Upper lobe of left lung (tissue), 6 donors: ENCODE data around the gene TNFSF12. TPM values are rescaled to one million over a fixed set of nuclear protein-coding genes. Genes with fewer than 3 reads are reported as not detected.
A peak's percentile ranks its signal among the peaks of the same experiment; 100 is the strongest.

ENCODE experiments used
- ATAC-seq, 2 donors: fragments of 200-7000 bp; cut with Tn5 transposase; one replicate each; pipeline ENCODE4 v1.9.1; 2022; ENCODE audit warnings: mild to moderate bottlenecking in 2 of 2, moderate library complexity in 2 of 2; ENCODE audit not compliant: low FRiP score in 2 of 2
- DNase-seq, 2 donors: peaks; one replicate each; pipeline ENCODE4 v3.0.0-alpha.2; 2019 to 2020
- H3K27ac ChIP-seq, 4 donors: fragments of 200-600 bp; sonication (generic); one replicate each; pipeline ENCODE4 v1.5.1; 2016 to 2019
- H3K27me3 ChIP-seq, 4 donors: fragments of 200-600 bp; sonication (generic); one replicate each; pipeline ENCODE4 v1.5.1; 2017 to 2019
- H3K36me3 ChIP-seq, 4 donors: fragments of 200-600 bp; sonication (generic); one replicate each; pipeline ENCODE4 v1.5.1; 2016 to 2019
- H3K4me1 ChIP-seq, 4 donors: fragments of 200-600 bp; sonication (generic); one replicate each; pipeline ENCODE4 v1.5.1; 2018 to 2019
- H3K4me3 ChIP-seq, 4 donors: fragments of 200-600 bp; sonication (generic); one replicate each; pipeline ENCODE4 v1.5.1; 2017 to 2019; ENCODE audit warnings: mild to moderate bottlenecking in 2 of 4, moderate library complexity in 1 of 4
- H3K9me3 ChIP-seq, 4 donors: fragments of 200-600 bp; sonication (generic); one replicate each; pipeline ENCODE4 v1.5.1; 2018 to 2019
- EP300 ChIP-seq, 4 donors: sonication (generic); formaldehyde crosslinking; IDR thresholded peaks; one replicate each; pipeline ENCODE4 v1.5.1; 2017; ENCODE audit warnings: antibody characterized with exemption in 4 of 4, control low read depth in 2 of 4
- POLR2A ChIP-seq, 4 donors: fragments of 450-650 bp; IDR thresholded peaks; one replicate each; pipeline ENCODE4 v1.5.1; 2016 to 2017; ENCODE audit warnings: antibody characterized with exemption in 4 of 4, mild to moderate bottlenecking in 2 of 4
- POLR2AphosphoS5 ChIP-seq, 2 donors: sonication (generic); formaldehyde crosslinking; IDR thresholded peaks; one replicate each; pipeline ENCODE4 v1.5.1; 2017; ENCODE audit warnings: antibody characterized with exemption in 2 of 2
- WGBS, 2 donors: methylation state at CpG; one replicate each; pipeline ENCODE4 v1.1.5; 2017 to 2018; 5-methylcytosine and 5-hydroxymethylcytosine counted together
- total RNA-seq, 6 donors: library from RNA; depleted of rRNA in 4 of 6; stranded (reverse); fragments of >200 nt in 4 of 6; gene quantifications; one replicate each; pipeline versions ENCODE4 v1.1.0 to v1.2.1, GENCODE V29; 2016 to 2021
- TF ChIP-seq, protein P1 (sequence below), 6 experiments: fragments of 450-650 bp in 4 of 6; fragments of 200-600 bp in 2 of 6; sonication (generic) in 2 of 6; IDR thresholded peaks; one replicate each; pipeline ENCODE4 v1.5.1; 2016 to 2019; ENCODE audit warnings: antibody characterized with exemption in 6 of 6
- donor health status: DM: no; HTN: no; CAD: no; lungs with moderate emphysema.
- donor health status: DM: no; HTN: yes; CAD: no; lungs with severe emphysema.

TNFSF12 gene
- total RNA-seq, 6 donors from 2014 or later: 32.3 to 158 (median 73.2) TPM

DNA sequence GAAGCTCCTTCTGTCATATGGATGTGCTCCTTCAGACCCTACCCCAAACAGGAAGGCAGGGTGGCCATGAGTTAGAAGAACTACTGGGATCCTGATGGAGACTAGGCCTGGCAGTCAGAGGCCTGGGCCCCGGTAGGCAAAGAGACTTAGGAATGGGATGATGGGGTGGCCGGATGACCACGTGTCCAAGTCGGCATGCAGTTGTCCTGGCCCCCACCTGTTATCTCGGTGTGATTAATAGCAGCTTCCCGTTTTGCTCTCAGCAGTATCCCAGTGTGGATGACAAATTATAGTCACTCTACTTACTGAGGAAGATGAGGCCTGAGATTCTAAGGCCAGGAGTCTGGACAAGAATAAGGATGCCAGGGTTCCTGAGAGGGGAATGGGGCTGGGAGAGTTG lies 1.5 kb downstream of the TNFSF12 start:
- Histone ChIP-seq H3K4me1 (peaks cover 18 to 34% (median 18%) of the 10 kb centered on the region in 4 donors), H3K27me3 (no peaks in the 10 kb centered on the region), H3K27ac (peak overlapping the region in 3 of 4 donors; percentile 84 to 96 (median 93)), H3K4me3 (no peak overlapping the region), H3K9me3 (no peaks in the 10 kb centered on the region), H3K36me3 (peaks cover 0 to 4% (median 0%) of the 10 kb centered on the region in 4 donors)
- WGBS, 2 donors: 74 to 75% methylated on average over 5 to 6 of the region's 6 CpGs
- TF ChIP-seq, protein P1, sequence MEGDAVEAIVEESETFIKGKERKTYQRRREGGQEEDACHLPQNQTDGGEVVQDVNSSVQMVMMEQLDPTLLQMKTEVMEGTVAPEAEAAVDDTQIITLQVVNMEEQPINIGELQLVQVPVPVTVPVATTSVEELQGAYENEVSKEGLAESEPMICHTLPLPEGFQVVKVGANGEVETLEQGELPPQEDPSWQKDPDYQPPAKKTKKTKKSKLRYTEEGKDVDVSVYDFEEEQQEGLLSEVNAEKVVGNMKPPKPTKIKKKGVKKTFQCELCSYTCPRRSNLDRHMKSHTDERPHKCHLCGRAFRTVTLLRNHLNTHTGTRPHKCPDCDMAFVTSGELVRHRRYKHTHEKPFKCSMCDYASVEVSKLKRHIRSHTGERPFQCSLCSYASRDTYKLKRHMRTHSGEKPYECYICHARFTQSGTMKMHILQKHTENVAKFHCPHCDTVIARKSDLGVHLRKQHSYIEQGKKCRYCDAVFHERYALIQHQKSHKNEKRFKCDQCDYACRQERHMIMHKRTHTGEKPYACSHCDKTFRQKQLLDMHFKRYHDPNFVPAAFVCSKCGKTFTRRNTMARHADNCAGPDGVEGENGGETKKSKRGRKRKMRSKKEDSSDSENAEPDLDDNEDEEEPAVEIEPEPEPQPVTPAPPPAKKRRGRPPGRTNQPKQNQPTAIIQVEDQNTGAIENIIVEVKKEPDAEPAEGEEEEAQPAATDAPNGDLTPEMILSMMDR (IDR thresholded peaks at IDR 0.05): no peak
- TF ChIP-seq EP300 (IDR thresholded peaks at IDR 0.05) (no peak), POLR2A (IDR thresholded peaks at IDR 0.05) (no peak), POLR2AphosphoS5 (IDR thresholded peaks at IDR 0.05) (no peak)
- no peak for ATAC-seq
- DNase-seq: no peak

DNA sequence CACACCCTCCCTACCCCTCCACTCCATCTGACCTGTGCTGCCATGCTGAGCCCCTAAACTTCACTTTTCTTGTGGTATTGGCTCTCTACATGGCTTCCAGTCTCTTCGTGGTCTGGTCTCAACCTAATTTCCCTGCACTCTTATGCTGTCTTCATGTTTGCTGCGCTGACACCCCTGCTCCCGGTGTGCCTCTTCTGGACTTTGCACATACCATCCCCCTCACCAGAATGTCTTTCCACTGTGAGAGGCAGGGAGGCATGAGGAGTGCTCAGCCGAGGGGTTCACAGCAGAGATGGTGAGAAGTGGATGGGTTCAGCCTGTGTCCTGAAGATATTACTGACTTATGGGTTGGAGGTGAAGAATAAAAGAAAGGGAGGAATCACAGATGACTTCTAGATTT lies 2.5 kb downstream of the TNFSF12 start:
- ATAC-seq (no peak), DNase-seq (no peak)
- H3K4me1 ChIP-seq: peaks cover 18 to 34% (median 19%) of the 10 kb centered on the region in 4 donors
- H3K4me3 ChIP-seq: no peak overlapping the region
- no peaks in the 10 kb centered on the region for H3K9me3 ChIP-seq
- WGBS, 2 donors: 84 to 93% methylated on average over 4 of the region's 4 CpGs
- TF ChIP-seq, protein P1 (IDR thresholded peaks at IDR 0.05): no peak
- TF ChIP-seq POLR2A (IDR thresholded peaks at IDR 0.05): no peak
- TF ChIP-seq POLR2AphosphoS5 (IDR thresholded peaks at IDR 0.05): no peak
- TF ChIP-seq EP300 (IDR thresholded peaks at IDR 0.05): no peak
- H3K27ac ChIP-seq: peak overlapping the region in 3 of 4 donors; percentile 63 to 96 (median 69)
- H3K27me3 ChIP-seq: no peaks in the 10 kb centered on the region
- peaks cover 0 to 4% (median 0%) of the 10 kb centered on the region in 4 donors for H3K36me3 ChIP-seq

DNA sequence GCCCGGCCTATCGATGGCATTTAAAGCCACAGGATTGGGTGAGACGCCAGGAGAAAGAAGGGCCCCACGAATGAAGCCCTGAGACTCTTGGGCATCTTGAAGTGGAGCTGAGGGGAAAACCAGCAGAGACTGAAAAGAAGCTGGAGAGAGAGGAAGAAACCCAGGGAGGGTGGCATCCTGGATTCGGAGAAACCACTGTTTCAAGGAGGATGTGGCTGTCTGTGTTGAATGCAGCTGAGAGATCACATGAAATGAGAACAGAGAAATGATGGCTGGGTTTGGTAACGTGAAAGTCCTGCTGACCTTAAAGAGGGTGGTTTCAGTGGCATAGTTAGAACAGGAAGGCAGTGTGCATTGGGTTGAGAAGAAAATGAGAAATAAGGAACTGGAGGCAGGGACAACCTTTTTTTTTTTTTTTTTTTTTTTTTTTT lies 3.8 kb downstream of the TNFSF12 start:
- DNase-seq (peak in 1 of 2 donors; percentile 40), ATAC-seq (peak in 1 of 2 donors; percentile 56)
- 55 to 70% methylated on average over 6 of the region's 6 CpGs for WGBS, 2 donors
- Histone ChIP-seq H3K4me1 (peaks cover 26 to 45% (median 31%) of the 10 kb centered on the region in 4 donors), H3K27ac (peak overlapping the region in 3 of 4 donors; percentile 63 to 73 (median 69)), H3K4me3 (no peak overlapping the region), H3K36me3 (peaks cover 0 to 4% (median 0%) of the 10 kb centered on the region in 4 donors), H3K9me3 (no peaks in the 10 kb centered on the region), H3K27me3 (no peaks in the 10 kb centered on the region)
- TF ChIP-seq POLR2A (IDR thresholded peaks at IDR 0.05): peak in 1 of 4 donors; percentile 59
- peak in 1 of 2 donors; percentile 28 for TF ChIP-seq POLR2AphosphoS5 (IDR thresholded peaks at IDR 0.05)
- TF ChIP-seq, protein P1 (IDR thresholded peaks at IDR 0.05): no peak
- TF ChIP-seq EP300 (IDR thresholded peaks at IDR 0.05): no peak

DNA sequence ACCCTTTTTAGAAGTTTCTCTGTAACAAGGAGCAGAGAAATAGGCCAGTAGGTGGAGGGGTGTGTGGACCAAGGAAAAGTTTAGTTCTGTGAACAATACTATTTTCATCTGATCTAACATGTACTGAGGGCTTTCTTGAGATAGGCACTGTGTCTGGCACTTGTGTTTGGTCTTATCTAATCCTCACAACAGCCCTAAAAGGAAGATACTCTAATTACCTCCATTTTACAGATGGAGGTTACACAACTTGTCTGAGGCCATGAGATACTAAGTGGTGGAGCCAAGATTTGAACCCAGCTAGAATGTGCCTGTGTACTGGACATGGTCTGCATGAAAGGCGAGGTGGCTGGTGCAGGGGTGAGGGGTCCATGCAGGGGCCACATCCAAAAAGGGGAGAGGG lies 4.5 kb downstream of the TNFSF12 start:
- ATAC-seq: no peak
- 88 to 95% methylated on average over 1 of the region's 1 CpG for WGBS, 2 donors
- Histone ChIP-seq H3K27me3 (no peaks in the 10 kb centered on the region), H3K4me3 (no peak overlapping the region), H3K36me3 (peaks cover 0 to 4% (median 0%) of the 10 kb centered on the region in 4 donors), H3K4me1 (peaks cover 26 to 46% (median 33%) of the 10 kb centered on the region in 4 donors), H3K27ac (peak overlapping the region; percentile 41 to 70 (median 61)), H3K9me3 (no peaks in the 10 kb centered on the region)
- no peak for DNase-seq
- TF ChIP-seq EP300 (IDR thresholded peaks at IDR 0.05) (no peak), POLR2AphosphoS5 (IDR thresholded peaks at IDR 0.05) (no peak), POLR2A (IDR thresholded peaks at IDR 0.05) (no peak)
- TF ChIP-seq, protein P1 (IDR thresholded peaks at IDR 0.05): no peak
